GM10266 (cell line): ENCODE data around the gene AK9.
A peak's percentile ranks its signal among the peaks of the same experiment; 100 is the strongest.

Experiments
- DNase-seq: peaks from one replicate; pipeline ENCODE4 v3.0.0; 2012; ENCODE audit errors: extremely low spot score
- CTCF ChIP-seq: IDR thresholded peaks from 2 replicates; pipeline ENCODE4 v1.5.1; 2012; ENCODE audit warnings: mild to moderate bottlenecking, low read depth; ENCODE audit not compliant: control insufficient read depth, insufficient read depth; ENCODE audit errors: missing control alignments

The AK9 gene

GRCh38 chr6:109496036-109496772, 194.8 kb downstream of the AK9 start:
- DNase-seq: no peak
- TF ChIP-seq CTCF: no peak

- TF ChIP-seq CTCF: no peak
- DNase-seq: no peak
These were observed 197.1 kb downstream of the AK9 start for GRCh38 chr6:109493865-109494264.

GRCh38 chr6:109491207-109491938, 199.6 kb downstream of the AK9 start:
- no peak for TF ChIP-seq CTCF
- peak; percentile 50 for DNase-seq

GRCh38 chr6:109490713-109491112, 200.3 kb downstream of the AK9 start:
- DNase-seq: no peak
- TF ChIP-seq CTCF: no peak

- no peak for DNase-seq
- no peak for TF ChIP-seq CTCF
These were observed 203.0 kb downstream of the AK9 start for GRCh38 chr6:109488001-109488400.

- no peak for TF ChIP-seq CTCF
- DNase-seq: no peak
These were observed 204.9 kb downstream of the AK9 start for GRCh38 chr6:109486068-109486467.
